DMS114 treated with DMSO at 0.1 percent for 48 hours (cell line): ENCODE results near the gene KCNG2.

Source experiments
- DNase-seq: peaks from one replicate; lab custom pipeline; 2025; ENCODE audit not compliant: unreplicated experiment; lab: John Stamatoyannopoulos, UW

Gene KCNG2

DNA sequence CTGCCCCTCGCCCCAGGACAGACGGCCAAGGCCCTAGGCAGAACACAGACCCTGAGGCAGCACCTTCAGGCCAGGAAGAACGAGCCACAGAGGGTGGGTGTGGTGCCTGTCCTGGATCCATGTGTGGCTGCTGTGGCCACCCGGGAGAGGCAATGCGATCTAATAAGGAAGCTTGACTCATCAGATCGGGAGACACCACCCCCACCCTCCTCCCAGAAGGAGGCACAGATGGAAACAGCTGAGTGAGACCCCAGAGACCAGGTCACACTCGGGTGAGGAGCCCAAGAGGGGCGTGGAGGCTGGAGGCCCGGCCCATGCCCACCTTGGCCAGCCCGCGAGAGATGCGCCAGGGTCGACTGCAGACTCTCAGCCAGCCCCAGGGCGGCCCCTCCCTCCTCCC, 20.3 kb downstream of the KCNG2 start:
- no peak for DNase-seq

DNA sequence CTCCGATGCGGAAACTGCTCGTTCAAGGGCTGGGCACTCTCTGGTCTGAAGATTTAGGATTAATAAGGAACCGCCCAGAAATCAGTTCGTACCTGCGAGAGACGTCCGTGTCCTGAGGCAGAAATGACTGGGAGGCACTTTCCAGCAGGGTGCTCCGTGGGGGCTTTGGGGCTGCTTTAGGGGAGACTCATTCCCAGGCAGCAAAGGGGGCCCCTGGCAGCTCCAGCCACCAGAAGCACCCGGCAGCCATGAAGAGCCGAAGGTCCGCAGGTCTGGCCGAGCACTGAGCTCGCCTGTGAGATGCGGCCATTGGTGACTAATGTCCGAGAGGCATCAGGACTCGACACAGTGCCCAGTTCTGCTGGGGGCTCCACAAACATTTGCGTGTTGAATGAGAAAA, 20.9 kb downstream of the KCNG2 start:
- no peak for DNase-seq

DNA sequence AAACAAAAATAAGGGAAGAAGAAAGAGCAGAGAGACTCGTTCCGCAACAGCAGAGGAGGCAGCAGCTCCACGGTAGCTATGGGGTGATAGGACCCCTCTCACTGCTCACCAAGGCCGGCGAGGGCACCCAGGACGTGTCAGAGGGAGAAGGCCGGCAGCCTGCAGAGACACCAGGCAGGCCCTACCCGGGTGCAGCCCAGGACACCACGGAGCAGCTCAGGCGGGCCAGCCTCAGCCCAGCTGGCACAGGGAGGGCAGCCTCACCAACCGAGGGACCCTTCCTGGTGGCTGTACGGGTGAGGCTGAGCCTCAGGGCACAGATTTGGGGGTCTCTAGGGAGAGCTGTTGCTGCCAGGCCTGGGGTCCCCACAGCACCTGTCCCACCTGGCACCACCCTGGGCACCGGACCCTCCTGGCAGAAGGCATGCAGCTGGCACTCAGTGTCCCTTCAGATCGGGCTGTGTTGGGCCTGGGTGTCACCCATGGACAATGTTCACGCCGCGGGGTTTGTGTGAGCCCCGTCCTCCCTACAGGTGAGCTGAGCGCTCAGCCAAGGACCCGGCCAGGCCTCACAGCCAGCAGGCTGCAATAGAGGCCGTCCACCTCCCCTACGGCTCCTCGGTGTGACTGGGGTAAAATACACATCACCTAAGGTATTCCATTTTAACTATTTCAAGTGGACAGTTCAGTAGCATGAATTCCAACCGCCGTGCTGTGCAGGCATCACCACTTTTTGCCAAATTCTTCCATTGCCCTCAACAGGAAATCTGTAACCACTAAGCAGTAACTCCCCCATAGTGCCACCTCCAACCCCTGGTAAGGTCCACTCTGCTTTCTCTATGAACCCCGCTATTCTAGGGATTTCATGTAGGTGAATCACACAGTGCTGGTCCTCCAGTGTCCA, 21.6 kb downstream of the KCNG2 start:
- DNase-seq = no peak

DNA sequence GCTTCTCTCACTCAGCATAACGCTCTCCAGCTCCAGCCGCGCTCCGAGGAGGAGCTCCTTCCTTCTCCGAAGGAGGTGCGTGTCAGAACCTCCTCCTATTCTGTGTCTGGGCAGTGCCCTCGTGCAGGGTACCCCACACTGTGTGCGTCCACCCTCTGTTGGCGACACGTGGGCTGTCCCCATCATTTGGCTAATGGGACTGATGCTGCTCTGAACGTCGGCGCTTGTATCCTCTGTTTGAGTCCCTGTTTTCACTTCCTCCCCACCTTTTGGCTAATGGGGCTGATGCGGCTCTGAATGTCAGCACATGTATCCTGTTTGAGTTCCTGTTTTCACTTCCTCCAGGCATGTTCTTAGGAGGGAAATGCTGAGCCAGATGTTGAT, 22.2 kb downstream of the KCNG2 start:
- no peak for DNase-seq

DNA sequence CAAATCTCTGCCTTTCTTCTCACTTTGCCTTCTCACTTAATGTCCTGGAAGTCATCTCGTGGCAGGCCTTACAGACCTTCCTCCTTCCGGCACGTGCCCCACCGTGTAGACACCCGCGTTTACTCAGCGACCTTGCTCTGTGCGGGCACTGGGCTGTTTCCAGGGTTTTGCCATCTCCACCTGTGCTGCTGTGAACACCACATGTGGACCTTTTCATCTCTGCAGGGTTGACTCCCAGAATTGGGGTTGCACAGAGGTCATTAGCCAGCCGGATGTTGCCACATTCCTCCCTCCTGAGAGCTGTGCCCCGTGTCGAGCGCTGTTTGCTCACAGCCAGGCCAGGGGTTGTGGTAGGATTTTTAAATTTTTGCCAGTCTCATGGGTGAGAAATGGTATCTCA, 25.4 kb downstream of the KCNG2 start:
- no peak for DNase-seq

DNA sequence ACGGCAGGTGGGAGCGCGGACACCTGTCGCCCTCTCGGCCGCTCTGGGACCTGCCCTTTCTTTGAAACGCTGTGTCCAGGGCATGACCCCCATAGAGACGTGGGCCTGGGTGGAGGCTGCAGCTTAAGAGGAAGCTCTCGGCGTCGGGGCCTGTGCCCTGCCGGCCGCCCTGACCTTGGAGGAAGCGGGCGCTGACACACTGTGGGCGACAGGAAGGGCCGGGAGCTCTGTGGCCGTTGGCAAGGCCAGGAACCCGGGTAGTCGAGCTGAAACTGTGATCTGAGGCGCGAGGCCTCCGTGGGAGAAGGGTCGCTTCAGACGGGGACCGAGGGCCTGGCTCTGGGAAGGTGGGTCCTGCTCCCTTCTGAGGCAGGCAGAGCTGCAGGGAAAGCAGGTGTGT, 28.2 kb downstream of the KCNG2 start:
- no peak for DNase-seq

DNA sequence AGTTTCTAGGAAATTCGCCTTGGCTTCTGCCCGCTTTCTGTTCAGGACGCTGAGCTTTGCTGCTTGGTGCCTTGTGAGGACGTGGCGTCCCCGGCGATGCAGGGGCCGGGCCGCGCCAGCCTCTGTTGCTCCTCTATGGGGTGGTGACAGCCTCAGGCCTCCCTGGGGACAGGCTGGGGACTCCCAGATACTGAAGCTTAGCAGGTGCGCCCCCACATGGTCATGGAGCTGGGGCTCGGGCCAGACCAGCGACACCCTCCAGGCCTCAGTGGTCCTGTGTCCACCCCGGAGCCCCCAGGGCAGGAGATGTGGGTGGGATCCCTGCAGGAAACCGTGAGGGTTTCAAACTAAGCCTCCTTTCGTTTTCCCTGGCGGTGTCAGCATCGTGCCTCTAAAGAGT, 29.2 kb downstream of the KCNG2 start:
- DNase-seq = no peak

DNA sequence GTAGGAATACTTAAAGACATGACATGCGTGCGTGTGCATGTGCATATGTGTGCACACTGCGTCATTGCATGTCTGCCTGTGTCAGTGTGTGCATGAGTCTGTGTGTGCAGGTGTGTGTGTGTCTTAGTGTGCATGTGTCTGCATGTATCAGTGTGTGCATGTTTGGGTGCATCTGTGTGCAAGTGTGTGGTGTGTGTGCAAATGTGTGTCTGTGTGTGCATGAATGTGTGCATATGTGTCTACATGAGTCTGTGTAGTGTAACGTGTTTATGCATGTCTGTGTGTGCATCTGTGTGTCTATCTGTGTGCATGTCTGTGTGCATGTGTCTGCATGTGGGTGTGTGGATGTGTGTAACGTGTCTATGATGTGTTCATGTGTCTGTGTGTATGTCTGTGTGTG, 30.5 kb downstream of the KCNG2 start:
- no peak for DNase-seq

DNA sequence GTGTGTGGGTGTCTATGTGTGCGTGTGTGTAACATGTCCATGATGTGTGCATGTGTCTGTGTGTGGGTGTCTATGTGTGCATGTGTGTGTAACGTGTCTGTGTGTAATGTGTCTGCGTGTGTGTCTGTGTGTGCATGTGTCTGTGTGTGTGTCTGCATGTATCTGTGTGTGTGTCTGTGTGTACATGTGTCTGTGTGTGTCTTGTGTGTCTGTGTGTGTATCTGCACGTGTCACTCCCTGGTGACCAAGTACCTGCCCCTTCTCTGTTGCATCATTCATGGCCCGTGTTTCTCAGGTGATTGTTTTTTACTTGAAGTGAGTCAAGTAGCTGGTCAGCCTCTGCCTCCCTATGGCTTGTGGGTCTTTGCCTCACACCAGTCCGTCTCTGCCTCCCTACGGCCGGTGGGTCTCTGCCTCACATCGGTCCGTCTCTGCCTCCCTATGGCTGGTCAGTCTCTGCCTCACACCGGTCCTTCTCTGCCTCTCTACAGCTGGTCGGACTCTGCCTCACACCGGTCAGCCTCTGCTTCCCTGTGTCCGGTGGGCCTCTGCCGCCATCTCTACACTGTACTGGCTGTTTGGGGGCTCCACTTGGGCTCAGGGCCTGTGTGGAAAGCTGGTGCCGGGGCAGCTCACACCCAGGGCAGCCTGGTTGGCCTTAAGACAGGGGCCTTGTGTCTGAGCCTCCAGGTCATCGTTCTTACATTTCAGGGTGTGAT, 31.6 kb downstream of the KCNG2 start:
- DNase-seq = no peak

DNA sequence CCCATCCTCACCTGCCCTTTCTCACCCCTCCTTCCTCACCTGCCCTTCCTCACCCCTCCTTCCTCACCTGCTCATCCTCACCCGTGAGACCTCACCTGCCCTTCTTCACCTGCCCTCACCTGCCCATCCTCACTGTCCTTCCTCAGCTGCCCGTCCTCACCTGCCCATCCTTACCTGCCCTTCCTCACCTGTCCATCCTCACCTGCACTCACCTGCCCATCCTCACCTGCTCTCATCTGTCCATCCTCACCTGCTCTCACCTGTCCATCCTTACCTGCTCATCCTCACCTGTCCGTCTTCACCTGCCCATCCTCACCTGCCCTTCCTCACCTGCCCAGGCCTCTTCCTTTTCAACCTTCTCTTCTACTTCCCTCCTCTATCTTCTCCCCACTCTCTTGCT, 34.4 kb downstream of the KCNG2 start:
- no peak for DNase-seq

DNA sequence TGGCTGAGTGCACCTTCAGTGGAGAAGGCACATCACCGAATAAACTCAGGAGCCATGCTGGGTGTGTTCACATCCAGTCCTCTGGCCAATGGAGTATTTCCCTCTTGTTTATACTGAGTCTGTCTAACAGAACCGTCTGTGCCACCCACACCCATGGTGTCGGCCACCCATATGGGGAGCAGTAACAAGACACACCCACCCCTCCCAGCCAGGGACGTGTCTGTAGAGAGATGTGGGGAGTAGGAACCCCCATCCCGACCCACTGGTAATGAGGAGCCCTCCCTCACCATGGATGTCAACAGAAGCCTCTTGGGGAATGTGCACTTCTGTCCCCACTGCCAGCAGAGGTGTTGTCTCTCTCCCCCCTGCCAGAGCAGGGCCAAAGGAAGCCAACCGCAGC, 37.1 kb downstream of the KCNG2 start:
- no peak for DNase-seq

DNA sequence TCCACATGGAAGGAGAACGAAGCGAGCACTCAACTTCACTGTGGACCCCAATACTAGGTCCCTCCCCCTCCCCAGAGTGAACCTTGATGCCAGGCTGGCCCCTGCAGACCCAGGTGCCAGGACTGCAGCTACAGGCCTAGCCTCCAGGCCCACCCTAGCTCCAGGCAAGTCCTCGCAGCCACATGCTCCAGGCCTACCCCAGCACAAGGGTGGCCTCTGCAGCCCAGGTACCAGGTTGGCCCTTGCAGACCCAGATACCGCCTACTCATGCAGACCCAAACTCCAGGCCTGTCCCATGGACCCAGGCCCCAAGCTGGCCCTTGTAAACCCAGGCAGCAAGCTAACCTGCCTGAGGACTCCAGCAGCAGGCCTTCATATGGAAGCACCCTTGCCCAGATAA, 44.2 kb downstream of the KCNG2 start:
- no peak for DNase-seq

DNA sequence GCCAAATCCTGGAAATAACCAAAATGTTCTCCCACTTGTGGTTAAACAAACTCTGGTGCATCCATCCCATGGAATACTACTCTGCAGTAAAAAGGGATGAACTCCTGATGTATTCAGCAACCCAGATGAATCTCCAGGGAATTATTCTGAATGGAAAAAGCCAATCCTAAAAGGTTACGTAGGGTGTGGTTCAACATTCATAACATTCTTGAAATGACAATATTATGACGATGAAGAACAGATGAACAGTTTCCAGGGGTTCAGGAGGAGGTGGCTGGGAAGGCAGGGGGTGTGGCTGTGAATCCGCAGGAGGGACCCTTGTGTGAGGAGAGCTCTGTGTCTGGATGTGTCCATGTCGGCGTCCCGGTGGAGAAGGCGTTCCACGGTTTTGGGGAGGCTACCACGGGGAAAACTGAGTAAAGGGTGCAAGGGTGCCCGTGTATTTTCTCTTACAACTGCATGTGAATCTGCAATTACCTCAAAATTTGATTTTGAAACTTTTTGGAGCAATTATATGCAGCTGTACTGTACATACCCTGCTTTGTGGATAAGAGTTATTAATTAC, 47.3 kb downstream of the KCNG2 start:
- DNase-seq = no peak

DNA sequence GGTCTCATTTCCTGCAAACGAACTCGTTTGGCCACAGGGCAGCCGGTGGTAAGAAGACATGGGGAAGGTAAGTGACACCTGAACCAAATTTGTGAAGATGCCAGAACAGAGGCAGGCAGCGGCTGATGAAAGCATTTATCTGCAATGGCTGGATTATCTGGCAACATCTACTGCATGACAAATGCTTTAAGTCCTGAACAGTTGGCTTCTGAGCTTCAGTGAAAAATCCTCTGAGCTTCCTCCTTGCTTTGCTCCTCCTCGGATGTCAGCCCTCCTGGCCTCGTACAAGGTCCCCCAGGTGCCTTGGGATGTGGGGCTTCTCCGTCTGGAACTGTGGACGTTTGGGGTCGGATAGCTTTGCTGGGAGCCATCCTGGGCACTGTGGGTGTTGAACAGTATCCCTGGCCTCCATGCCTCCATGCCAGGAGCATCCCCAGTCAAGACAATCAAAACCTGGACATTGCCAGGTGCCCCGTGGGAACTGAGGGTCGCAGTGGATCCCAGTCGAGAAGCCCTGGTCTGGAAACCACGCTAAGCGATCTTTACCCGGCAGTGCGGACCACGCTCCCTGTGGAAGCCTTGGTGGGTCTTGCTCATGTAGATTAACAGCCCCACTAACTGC, 49.3 kb downstream of the KCNG2 start:
- no peak for DNase-seq

DNA sequence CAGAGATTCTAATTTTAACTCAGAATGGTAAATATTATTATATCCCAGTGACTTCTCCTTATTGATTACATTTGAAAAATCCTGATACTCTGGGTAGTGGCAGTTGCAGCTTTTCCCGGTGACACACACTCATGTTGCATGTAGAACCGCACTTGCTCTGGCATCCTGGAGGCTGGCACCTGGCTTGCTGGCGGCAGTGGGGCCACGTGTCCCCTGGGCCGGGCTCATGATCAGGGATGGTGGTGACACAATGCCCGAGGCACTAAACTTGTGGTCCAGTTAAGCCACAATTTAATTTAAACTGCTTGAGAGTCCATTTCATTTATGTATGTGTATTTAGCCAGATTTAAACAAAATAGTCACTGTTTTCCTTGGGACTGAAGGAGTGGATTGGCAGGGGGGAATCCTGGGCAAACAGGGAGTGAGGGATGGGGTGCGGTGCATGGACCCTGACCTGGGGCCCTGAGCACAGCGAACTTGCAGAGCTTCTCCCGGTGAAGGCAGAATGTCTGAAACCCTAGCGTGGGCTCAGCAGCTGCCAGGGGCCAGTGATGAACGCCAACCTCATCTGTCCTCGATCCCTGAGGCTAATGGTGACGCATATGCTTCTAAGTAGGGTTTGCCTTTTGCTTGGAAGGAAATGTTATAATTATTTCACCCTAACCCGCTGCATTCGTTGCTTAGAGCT, 50.0 kb downstream of the KCNG2 start:
- no peak for DNase-seq

DNA sequence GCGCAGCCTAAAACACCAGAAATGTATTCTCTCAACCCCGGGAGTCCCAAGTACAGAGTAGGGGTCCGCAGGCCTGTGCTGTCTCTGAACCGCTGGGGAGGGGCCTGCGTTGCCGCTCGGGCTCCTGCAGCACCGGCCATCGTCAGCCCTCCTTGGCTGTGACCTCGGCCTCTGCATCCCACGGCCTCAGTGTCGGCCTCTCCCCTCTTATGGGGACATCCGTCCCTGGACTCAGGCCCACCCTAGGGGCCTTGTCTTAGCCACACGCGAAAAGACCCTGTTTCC, 50.5 kb downstream of the KCNG2 start:
- DNase-seq = no peak

DNA sequence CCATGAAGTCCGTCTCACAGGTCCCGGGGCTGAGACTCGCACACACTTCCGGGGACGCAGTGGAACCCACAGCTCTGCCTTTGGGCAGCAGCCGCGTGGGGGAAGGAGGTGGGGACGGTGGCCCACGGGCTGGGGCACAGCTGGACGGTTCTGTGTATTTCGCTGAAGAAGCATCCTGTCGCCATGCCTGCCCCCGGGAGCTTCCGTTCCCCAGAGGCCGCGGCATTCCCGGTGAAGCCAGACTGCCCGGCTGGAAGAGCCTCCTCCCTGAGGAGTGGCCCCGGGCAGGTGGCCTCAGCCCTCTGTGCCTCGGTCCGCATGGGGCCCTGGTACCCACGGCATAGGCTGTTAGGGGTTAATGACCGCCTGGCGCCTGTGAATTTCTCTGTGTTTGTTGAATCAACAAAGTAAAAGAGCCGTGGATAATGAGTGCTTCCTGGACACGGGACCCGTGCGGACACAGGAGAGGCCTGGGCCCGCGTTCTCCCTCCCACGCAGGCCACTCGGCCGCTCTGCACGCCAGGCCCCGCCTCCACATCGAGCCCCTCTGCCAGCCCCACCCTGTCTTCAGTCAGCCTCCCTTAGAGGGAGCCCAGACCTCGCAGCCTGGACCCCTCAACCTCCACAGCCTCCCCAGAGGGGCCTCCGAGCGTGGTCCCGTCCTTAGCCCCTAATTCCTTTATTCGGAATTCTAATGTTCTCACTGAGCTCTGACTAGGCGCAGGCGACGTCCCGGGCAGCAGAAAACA, 51.0 kb downstream of the KCNG2 start:
- no peak for DNase-seq

DNA sequence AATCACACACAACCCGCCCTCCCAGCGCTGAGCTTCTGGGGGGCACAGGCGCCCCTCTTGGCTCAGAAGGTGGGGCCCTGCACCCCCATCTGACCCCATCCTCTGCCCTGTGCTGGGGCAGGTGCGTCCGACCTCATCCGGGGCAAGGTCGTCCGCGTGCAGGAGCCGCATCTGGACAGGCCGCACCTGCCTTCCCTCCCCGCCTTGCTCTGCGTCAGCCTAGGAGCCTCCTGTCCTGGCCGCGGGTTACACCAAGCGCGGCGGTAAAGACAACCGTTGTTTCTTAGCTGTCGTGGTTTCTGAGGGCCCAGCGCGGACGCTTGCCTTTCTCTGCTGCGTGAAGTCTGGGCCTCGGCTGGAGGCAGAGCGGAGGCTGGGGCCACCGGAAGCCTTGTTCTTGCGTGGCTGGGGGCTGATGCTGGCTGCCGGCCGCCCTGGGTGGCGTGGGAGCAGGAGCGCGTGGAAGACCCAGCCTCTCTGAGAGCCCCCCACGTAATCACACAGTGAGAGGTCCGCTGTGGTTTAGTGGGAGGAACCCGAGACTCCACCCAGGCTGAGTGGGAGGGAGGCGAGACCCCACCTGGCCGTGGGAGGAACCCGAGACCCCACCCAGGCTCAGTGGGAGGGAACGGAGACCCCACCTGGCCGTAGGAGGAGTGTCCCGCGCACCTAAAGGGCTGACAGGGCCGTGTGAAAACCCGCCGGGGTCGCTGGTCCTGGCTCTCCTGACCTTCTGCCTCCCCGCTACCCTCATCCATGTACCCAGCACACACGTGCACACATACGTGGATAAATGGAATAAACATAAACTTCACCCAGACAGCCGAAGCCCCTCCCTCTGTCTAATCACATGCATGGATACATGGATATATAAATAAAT, 51.8 kb downstream of the KCNG2 start:
- DNase-seq = no peak

DNA sequence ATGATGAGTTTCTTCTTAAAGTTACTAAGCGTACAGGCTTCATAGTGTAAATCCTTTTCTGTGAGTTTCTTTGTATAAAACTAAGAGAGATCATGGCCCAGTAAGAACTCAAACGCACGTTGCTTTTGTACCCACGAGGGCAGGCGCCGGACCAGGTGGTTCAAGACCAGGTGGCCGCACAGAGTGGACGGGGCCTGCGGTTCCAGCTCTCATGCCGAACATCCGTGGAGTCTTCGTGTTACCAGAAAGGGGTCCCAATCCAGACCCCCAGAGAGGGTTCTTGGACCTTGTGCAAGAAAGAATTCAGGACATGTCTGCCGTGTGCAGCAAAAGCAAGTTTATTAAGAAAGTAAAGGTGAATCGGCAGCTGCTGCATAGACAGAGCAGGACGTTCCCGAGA, 53.0 kb downstream of the KCNG2 start:
- DNase-seq = no peak

DNA sequence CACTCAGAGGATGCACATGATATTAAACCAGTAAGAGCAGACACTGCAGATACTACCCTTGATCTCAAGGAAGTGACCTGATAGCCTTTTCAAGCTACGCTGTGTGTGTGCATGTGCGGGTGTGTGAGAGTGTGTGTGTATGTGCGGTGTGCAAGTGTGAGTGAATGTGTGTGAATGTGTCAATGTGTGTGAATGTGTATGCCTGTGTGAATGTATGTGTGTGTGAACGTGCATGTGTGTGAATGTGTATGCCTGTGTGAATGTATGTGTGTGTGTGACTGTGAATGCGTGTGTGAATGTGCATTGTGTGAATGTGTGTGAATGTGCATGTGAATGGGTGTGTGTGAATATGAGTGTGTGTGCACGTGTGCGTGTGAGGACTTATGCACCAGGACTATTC, 53.8 kb downstream of the KCNG2 start:
- DNase-seq = no peak
